Right cardiac atrium (tissue), 5 donors: ENCODE results near the gene HLA-DOA. TPM values are rescaled to one million over a fixed set of nuclear protein-coding genes. Genes with fewer than 3 reads are reported as not detected.

Experiments used
- ATAC-seq, 2 donors: fragments of 200-7000 bp; cut with Tn5 transposase; one replicate each; pipeline versions ENCODE4 v1.8.0 to v1.9.1; 2020; ENCODE audit warnings: moderate library complexity in 2 of 2, mild to moderate bottlenecking in 1 of 2
- DNase-seq, 3 donors: peaks; one replicate each; pipeline ENCODE4 v3.0.0-alpha.2; 2020
- H3K27ac ChIP-seq: one replicate; pipeline ENCODE4 v1.5.1; 2013; ENCODE audit warnings: mild to moderate bottlenecking, low read length, control low read depth, moderate library complexity
- H3K27me3 ChIP-seq: one replicate; pipeline ENCODE4 v1.6.1; 2013; ENCODE audit not compliant: control insufficient read depth, insufficient read depth
- H3K4me1 ChIP-seq: one replicate; pipeline ENCODE4 v1.6.1; 2013; ENCODE audit warnings: low read length; ENCODE audit not compliant: control insufficient read depth, insufficient read depth
- H3K4me3 ChIP-seq: one replicate; pipeline ENCODE4 v1.5.1; 2013; ENCODE audit warnings: low read length, control low read depth
- H3K9me3 ChIP-seq: one replicate; pipeline ENCODE4 v1.6.1; 2013; ENCODE audit warnings: low read length; ENCODE audit not compliant: control insufficient read depth
- WGBS: extraction: QIAGEN DNeasy Blood & Tissue Kit; methylation state at CpG from one replicate; pipeline ENCODE4 v1.1.7; 2013; 5-methylcytosine and 5-hydroxymethylcytosine counted together
- intact Hi-C, 4 donors: fragments of 100-400 bp; cut with DNase I; formaldehyde crosslinking; loops; one replicate each; pipeline versions ENCODE4 v1.11.0 to v1.14.0; 2022 to 2023
- polyA plus RNA-seq: library from polyadenylated mRNA; stranded (reverse); fragments of 200-250 nt; gene quantifications from one replicate; pipeline ENCODE4 v1.2.3, GENCODE V29; 2013
- total RNA-seq, 4 donors: library from RNA; stranded (reverse); fragmentation: NEBNext Ultra II Directional; extraction: Animal tissue kit (Norgen Biotek cat#: 25700); gene quantifications; one replicate each; pipeline ENCODE4 v1.2.1, GENCODE V29; 2021
- donor health status: healthy with polysubstance abuse.
- donor health status: DM: no; HTN: yes; CAD: no.
- donor health status: DM: no; HTN: no; CAD: no.
- donor health status: DM: no; HTN: yes; CAD: no; lungs with severe emphysema.
- donor health status: DM: yes; HTN: yes; CAD: no.

HLA-DOA gene
- total and polyA plus RNA-seq, 5 donors = 1.2 to 2.3 (median 1.6) TPM

GRCh38 chr6:32956176-32956575, 53.2 kb downstream of the HLA-DOA start:
- DNase-seq = no peak
- no peaks in the 10 kb centered on the region for H3K9me3 ChIP-seq
- H3K4me3 ChIP-seq = no peak overlapping the region
- H3K4me1 ChIP-seq = no peaks in the 10 kb centered on the region
- no peak for ATAC-seq
- no peaks in the 10 kb centered on the region for H3K27me3 ChIP-seq
- H3K27ac ChIP-seq = no peak overlapping the region
- 85% methylated on average over 2 of the region's 2 CpGs for WGBS
- intact Hi-C loops = no loop called here

DNA sequence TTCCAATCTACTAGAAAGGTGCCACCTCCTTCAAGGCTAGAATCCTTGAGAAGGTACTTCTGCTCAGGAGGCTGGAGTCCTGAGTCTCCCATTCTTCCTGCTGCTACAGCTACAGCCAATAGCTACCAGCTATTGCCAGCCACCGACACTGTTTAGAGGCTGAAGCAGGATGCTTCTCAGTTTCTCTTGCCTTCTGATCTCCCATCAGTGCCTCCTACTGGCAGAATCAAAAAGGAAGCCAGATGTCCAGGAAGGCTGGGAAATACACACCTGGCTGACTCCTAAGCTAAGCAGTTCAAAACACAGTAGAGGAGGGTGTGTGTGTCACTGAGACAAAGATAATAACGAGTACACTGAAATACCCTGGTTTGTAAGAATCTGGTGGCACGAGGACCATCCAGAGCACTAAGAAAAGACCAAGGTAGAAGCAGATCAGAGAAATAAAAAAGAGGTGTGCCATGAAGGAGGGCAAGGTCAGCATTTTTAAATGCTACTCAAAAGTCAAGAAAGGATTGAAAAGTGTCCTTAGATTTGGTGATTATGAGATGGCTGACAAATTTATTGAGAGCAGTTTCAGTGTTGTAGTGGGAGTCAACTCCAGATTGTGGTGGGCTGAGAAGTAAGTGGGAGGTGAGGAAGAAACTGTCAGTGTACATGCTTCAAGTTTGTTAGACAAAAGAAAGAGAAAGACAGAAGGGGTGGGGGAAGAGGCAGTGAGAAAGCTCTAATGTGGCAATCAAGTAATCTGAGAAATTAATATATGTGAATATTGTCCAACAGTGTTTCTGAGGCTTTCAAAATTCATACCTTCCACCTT, 54.2 kb downstream of the HLA-DOA start:
- no peak overlapping the region for H3K4me3 ChIP-seq
- WGBS = 32% methylated on average over 3 of the region's 3 CpGs
- H3K27me3 ChIP-seq = no peaks in the 10 kb centered on the region
- H3K9me3 ChIP-seq = no peaks in the 10 kb centered on the region
- ATAC-seq (no peak), DNase-seq (no peak)
- intact Hi-C loops = no loop called here
- no peak overlapping the region for H3K27ac ChIP-seq
- no peaks in the 10 kb centered on the region for H3K4me1 ChIP-seq

DNA sequence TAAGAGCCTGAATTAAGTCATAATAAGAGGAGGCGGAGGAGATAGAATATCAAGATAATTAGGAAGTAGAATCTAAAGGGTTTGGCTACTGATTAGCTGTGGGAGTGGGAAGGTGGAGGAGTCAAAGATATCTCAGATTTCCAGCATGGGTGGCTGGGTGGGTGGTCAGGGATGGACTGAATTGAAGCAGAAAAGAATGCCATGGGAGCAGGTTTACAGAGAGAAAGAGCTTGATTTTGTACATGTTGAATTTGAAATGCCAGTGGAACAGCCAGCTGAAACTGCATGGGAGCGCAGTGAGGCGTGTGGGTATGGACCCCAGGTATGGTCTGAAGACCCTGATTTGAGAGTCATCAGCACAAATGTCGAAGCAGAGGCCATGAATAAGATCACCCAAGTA, 55.1 kb downstream of the HLA-DOA start:
- no peak for ATAC-seq
- Histone ChIP-seq H3K4me1 (no peaks in the 10 kb centered on the region), H3K27ac (no peak overlapping the region), H3K27me3 (no peaks in the 10 kb centered on the region), H3K9me3 (no peaks in the 10 kb centered on the region), H3K4me3 (no peak overlapping the region)
- 93% methylated on average over 4 of the region's 4 CpGs for WGBS
- intact Hi-C loops = no loop called here
- DNase-seq = no peak

Other genes starting within 250 kb of the HLA-DOA start
- 1 to 10 TPM in 1 of 4 donors, under 1 TPM in 1, not detected in 2; 0.58 to 2.2 TPM for gene HLA-DQB2, start 246.1 kb downstream of the HLA-DOA start, total RNA-seq
- gene HLA-DQB2, start 246.1 kb downstream of the HLA-DOA start, polyA plus RNA-seq = not detected
- under 1 TPM in 2 of 4 donors, not detected in 2; 0.20 to 0.22 TPM for gene HLA-DOB, start 192.6 kb downstream of the HLA-DOA start, total RNA-seq
- gene HLA-DOB, start 192.6 kb downstream of the HLA-DOA start, polyA plus RNA-seq = 0.20 TPM
- 10 to 100 TPM; 17.0 to 23.3 (median 20.4) TPM for gene TAP2, start 170.9 kb downstream of the HLA-DOA start, total RNA-seq
- gene TAP2, start 170.9 kb downstream of the HLA-DOA start, polyA plus RNA-seq = 11.2 TPM
- gene PSMB8, start 165.5 kb downstream of the HLA-DOA start, total RNA-seq = 10 to 100 TPM; 14.8 to 28.4 (median 18.8) TPM
- 23.0 TPM for gene PSMB8, start 165.5 kb downstream of the HLA-DOA start, polyA plus RNA-seq
- gene TAP1, start 155.9 kb downstream of the HLA-DOA start, total RNA-seq = 10 to 100 TPM; 15.7 to 25.0 (median 18.6) TPM
- gene TAP1, start 155.9 kb downstream of the HLA-DOA start, polyA plus RNA-seq = 20.1 TPM
- gene PSMB9, start 155.4 kb downstream of the HLA-DOA start, total RNA-seq = 10 to 100 TPM in 3 of 4 donors, 1 to 10 TPM in 1; 8.2 to 22.7 (median 14.7) TPM
- gene PSMB9, start 155.4 kb downstream of the HLA-DOA start, polyA plus RNA-seq = 17.1 TPM
- 10 to 100 TPM in 3 of 4 donors, 1 to 10 TPM in 1; 8.5 to 15.7 (median 12.4) TPM for gene HLA-DMB, start 68.6 kb downstream of the HLA-DOA start, total RNA-seq
- gene HLA-DMB, start 68.6 kb downstream of the HLA-DOA start, polyA plus RNA-seq = 6.0 TPM
- 10 to 100 TPM; 16.2 to 26.6 (median 17.3) TPM for gene HLA-DMA, start 56.5 kb downstream of the HLA-DOA start, total RNA-seq
- 20.9 TPM for gene HLA-DMA, start 56.5 kb downstream of the HLA-DOA start, polyA plus RNA-seq
- 100 to 1,000 TPM in 1 of 4 donors, 10 to 100 TPM in 3; 82.6 to 100 (median 86.9) TPM for gene BRD2, start 41.0 kb downstream of the HLA-DOA start, total RNA-seq
- gene BRD2, start 41.0 kb downstream of the HLA-DOA start, polyA plus RNA-seq = 73.1 TPM
- 10 to 100 TPM; 49.5 to 58.6 (median 54.1) TPM for gene HLA-DPA1, start 64.1 kb upstream of the HLA-DOA start, total RNA-seq
- 31.1 TPM for gene HLA-DPA1, start 64.1 kb upstream of the HLA-DOA start, polyA plus RNA-seq
- gene HLA-DPB1, start 66.4 kb upstream of the HLA-DOA start, total RNA-seq = 10 to 100 TPM; 46.2 to 71.0 (median 57.4) TPM
- gene HLA-DPB1, start 66.4 kb upstream of the HLA-DOA start, polyA plus RNA-seq = 35.9 TPM
- gene COL11A2, start 182.9 kb upstream of the HLA-DOA start, total RNA-seq = 1 to 10 TPM; 1.5 to 4.0 (median 2.3) TPM
- 3.7 TPM for gene COL11A2, start 182.9 kb upstream of the HLA-DOA start, polyA plus RNA-seq
- gene RXRB, start 191.1 kb upstream of the HLA-DOA start, total RNA-seq = 10 to 100 TPM; 32.8 to 44.8 (median 35.0) TPM
- gene RXRB, start 191.1 kb upstream of the HLA-DOA start, polyA plus RNA-seq = 31.7 TPM
- 100 to 1,000 TPM in 1 of 4 donors, 10 to 100 TPM in 3; 59.0 to 124 (median 81.6) TPM for gene SLC39A7, start 191.3 kb upstream of the HLA-DOA start, total RNA-seq
- 78.6 TPM for gene SLC39A7, start 191.3 kb upstream of the HLA-DOA start, polyA plus RNA-seq
- 10 to 100 TPM; 16.9 to 20.2 (median 19.1) TPM for gene HSD17B8, start 195.1 kb upstream of the HLA-DOA start, total RNA-seq
- 16.9 TPM for gene HSD17B8, start 195.1 kb upstream of the HLA-DOA start, polyA plus RNA-seq
- 10 to 100 TPM; 30.4 to 38.2 (median 34.4) TPM for gene RING1, start 198.9 kb upstream of the HLA-DOA start, total RNA-seq
- gene RING1, start 198.9 kb upstream of the HLA-DOA start, polyA plus RNA-seq = 33.7 TPM